Neural cell (in vitro differentiated cells): ENCODE results near the gene GGN. TPM values are rescaled to one million over a fixed set of nuclear protein-coding genes. Genes with fewer than 3 reads are reported as not detected.

Source experiments
- H2AFZ ChIP-seq: fragments of 200-600, 300-800 bp; sonication (generic), shearing (Covaris generic); 2 replicates; pipeline ENCODE4 v1.6.0; 2014; ENCODE audit warnings: low read depth, mild to moderate bottlenecking, antibody characterized with exemption, low read length, moderate library complexity
- H3F3A ChIP-seq: fragments of 200-600 bp; shearing (Covaris generic); 2 replicates; pipeline ENCODE4 v1.6.1; 2016; ENCODE audit warnings: mild to moderate bottlenecking, moderate library complexity, mixed read lengths, antibody characterized with exemption, low read length; ENCODE audit not compliant: insufficient read depth, poor library complexity, severe bottlenecking
- H3K27ac ChIP-seq: fragments of 200-600, 300-800 bp; sonication (generic), shearing (Covaris generic); 2 replicates; pipeline ENCODE4 v1.5.1; 2014; ENCODE audit warnings: mild to moderate bottlenecking, low read length, moderate library complexity
- H3K27me3 ChIP-seq: fragments of 300-800, 200-600 bp; sonication (generic), shearing (Covaris generic); 2 replicates; pipeline ENCODE4 v1.6.0; 2014; ENCODE audit warnings: mild to moderate bottlenecking, low read depth, low read length, moderate library complexity; ENCODE audit not compliant: insufficient read depth
- H3K36me3 ChIP-seq: fragments of 300-800, 200-600 bp; sonication (generic), shearing (Covaris generic); 2 replicates; pipeline ENCODE4 v1.5.1; 2014; ENCODE audit warnings: mild to moderate bottlenecking, antibody characterized with exemption, low read length, moderate library complexity; ENCODE audit not compliant: insufficient read depth
- H3K4me2 ChIP-seq: fragments of 300-800, 200-600 bp; sonication (generic), shearing (Covaris generic); 2 replicates; pipeline ENCODE4 v1.6.0; 2014; ENCODE audit warnings: mild to moderate bottlenecking, low read length
- H3K4me3 ChIP-seq: fragments of 300-800, 200-600 bp; sonication (generic), shearing (Covaris generic); 2 replicates; pipeline ENCODE4 v1.5.1; 2014; ENCODE audit warnings: mild to moderate bottlenecking, low read length, moderate library complexity
- H3K79me2 ChIP-seq: fragments of 200-600 bp; shearing (Covaris generic); replicated peaks from 2 replicates; pipeline ENCODE4 v1.6.0; 2014; ENCODE audit warnings: mild to moderate bottlenecking, low read length, moderate library complexity; ENCODE audit not compliant: insufficient read depth
- H3K9ac ChIP-seq: fragments of 300-800, 200-600 bp; sonication (generic), shearing (Covaris generic); 2 replicates; pipeline ENCODE4 v1.6.1; 2016; ENCODE audit warnings: mild to moderate bottlenecking, low read length, mixed read lengths
- H3K9me2 ChIP-seq: fragments of 200-600 bp; shearing (Covaris generic); 2 replicates; pipeline ENCODE4 v1.6.1; 2016; ENCODE audit warnings: mild to moderate bottlenecking, low read length, mixed read lengths; ENCODE audit not compliant: insufficient read depth
- H3K9me3 ChIP-seq: fragments of 200-600, 300-800 bp; sonication (generic), shearing (Covaris generic); 2 replicates; pipeline ENCODE4 v1.6.1; 2016; ENCODE audit warnings: mild to moderate bottlenecking, mixed run types, low read length, moderate library complexity, mixed read lengths
- H4K20me1 ChIP-seq: fragments of 200-600 bp; shearing (Covaris generic); 2 replicates; pipeline ENCODE4 v1.6.1; 2016; ENCODE audit warnings: mild to moderate bottlenecking, mixed run types; ENCODE audit not compliant: insufficient read depth
- EP300 ChIP-seq: fragments of 450-650 bp; conservative IDR thresholded peaks from 2 replicates; pipeline ENCODE4 v1.6.1; 2014; ENCODE audit warnings: antibody characterized with exemption, mild to moderate bottlenecking, moderate library complexity; ENCODE audit not compliant: poor library complexity, severe bottlenecking
- EZH2 ChIP-seq: fragments of 200-600, 300-800 bp; shearing (Covaris generic), sonication (generic); IDR thresholded peaks from 2 replicates; pipeline ENCODE4 v1.6.1; 2014; ENCODE audit warnings: antibody characterized with exemption, low read length, borderline replicate concordance, mild to moderate bottlenecking; ENCODE audit not compliant: insufficient read depth, poor library complexity, severe bottlenecking
- MXI1 ChIP-seq: fragments of 450-650 bp; conservative IDR thresholded peaks from 2 replicates; pipeline ENCODE4 v1.6.1; 2014; ENCODE audit warnings: antibody characterized with exemption, mild to moderate bottlenecking; ENCODE audit not compliant: poor library complexity, severe bottlenecking
- POLR2AphosphoS5 ChIP-seq: IDR thresholded peaks from 2 replicates; pipeline ENCODE4 v1.6.1; 2012
- RAD21 ChIP-seq: fragments of 450-650 bp; conservative IDR thresholded peaks from 2 replicates; pipeline ENCODE4 v1.6.1; 2014; ENCODE audit warnings: antibody characterized with exemption, mild to moderate bottlenecking, moderate library complexity
- SMC3 ChIP-seq: fragments of 450-650 bp; conservative IDR thresholded peaks from 2 replicates; pipeline ENCODE4 v1.6.1; 2014; ENCODE audit warnings: antibody characterized with exemption, mild to moderate bottlenecking, moderate library complexity; ENCODE audit not compliant: poor library complexity
- TAF1 ChIP-seq: IDR thresholded peaks from 2 replicates; pipeline ENCODE4 v1.6.1; 2012; ENCODE audit warnings: low read depth
- polyA plus RNA-seq: library from polyadenylated mRNA; depleted of rRNA; stranded (reverse); fragments of >200 nt; gene quantifications from 2 replicates; pipeline ENCODE4 v1.2.3, GENCODE V29; 2014
- TF ChIP-seq, protein P1 (sequence below): fragments of 450-650 bp; IDR thresholded peaks from 2 replicates; pipeline ENCODE4 v1.5.1; 2014; ENCODE audit warnings: antibody characterized with exemption, mild to moderate bottlenecking, moderate library complexity; ENCODE audit not compliant: poor library complexity, severe bottlenecking
- TF ChIP-seq, protein P2 (sequence below): IDR thresholded peaks from 2 replicates; pipeline ENCODE4 v1.6.1; 2012; ENCODE audit warnings: borderline replicate concordance

Gene GGN
- polyA plus RNA-seq, 1 donor from 2014 or later, result 0.21 TPM

DNA sequence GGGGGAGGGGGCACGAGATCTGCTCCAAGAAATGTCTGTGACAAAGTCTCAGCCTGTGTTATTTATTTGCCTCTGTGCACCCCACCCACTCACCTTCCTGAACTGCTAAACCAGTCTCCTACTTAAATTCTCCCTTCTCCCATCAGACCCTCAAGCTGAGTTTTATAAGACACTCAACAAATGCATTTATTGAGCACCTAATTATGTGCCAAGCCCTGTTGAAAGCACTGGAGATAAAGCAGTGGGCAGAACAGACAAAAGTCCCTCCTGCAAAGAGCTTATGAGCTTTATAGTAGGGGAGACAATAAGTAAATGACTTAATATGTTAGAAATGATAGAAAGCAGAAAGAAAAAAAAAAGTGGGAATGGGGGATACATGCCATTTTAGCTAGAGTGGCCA lies 11.7 kb upstream of the GGN start:
- H3K9ac ChIP-seq, result no peak overlapping the region
- no peaks in the 10 kb centered on the region for H3K27me3 ChIP-seq
- no peak overlapping the region for H2AFZ ChIP-seq
- H3K9me2 ChIP-seq, result no peaks in the 10 kb centered on the region
- H3K79me2 ChIP-seq, result no peaks in the 10 kb centered on the region
- TF ChIP-seq EZH2 (no peak), RAD21 (no peak), POLR2AphosphoS5 (no peak), SMC3 (no peak), TAF1 (no peak), MXI1 (no peak), EP300 (no peak)
- TF ChIP-seq, protein P1, sequence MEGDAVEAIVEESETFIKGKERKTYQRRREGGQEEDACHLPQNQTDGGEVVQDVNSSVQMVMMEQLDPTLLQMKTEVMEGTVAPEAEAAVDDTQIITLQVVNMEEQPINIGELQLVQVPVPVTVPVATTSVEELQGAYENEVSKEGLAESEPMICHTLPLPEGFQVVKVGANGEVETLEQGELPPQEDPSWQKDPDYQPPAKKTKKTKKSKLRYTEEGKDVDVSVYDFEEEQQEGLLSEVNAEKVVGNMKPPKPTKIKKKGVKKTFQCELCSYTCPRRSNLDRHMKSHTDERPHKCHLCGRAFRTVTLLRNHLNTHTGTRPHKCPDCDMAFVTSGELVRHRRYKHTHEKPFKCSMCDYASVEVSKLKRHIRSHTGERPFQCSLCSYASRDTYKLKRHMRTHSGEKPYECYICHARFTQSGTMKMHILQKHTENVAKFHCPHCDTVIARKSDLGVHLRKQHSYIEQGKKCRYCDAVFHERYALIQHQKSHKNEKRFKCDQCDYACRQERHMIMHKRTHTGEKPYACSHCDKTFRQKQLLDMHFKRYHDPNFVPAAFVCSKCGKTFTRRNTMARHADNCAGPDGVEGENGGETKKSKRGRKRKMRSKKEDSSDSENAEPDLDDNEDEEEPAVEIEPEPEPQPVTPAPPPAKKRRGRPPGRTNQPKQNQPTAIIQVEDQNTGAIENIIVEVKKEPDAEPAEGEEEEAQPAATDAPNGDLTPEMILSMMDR, result no peak
- TF ChIP-seq, protein P2, sequence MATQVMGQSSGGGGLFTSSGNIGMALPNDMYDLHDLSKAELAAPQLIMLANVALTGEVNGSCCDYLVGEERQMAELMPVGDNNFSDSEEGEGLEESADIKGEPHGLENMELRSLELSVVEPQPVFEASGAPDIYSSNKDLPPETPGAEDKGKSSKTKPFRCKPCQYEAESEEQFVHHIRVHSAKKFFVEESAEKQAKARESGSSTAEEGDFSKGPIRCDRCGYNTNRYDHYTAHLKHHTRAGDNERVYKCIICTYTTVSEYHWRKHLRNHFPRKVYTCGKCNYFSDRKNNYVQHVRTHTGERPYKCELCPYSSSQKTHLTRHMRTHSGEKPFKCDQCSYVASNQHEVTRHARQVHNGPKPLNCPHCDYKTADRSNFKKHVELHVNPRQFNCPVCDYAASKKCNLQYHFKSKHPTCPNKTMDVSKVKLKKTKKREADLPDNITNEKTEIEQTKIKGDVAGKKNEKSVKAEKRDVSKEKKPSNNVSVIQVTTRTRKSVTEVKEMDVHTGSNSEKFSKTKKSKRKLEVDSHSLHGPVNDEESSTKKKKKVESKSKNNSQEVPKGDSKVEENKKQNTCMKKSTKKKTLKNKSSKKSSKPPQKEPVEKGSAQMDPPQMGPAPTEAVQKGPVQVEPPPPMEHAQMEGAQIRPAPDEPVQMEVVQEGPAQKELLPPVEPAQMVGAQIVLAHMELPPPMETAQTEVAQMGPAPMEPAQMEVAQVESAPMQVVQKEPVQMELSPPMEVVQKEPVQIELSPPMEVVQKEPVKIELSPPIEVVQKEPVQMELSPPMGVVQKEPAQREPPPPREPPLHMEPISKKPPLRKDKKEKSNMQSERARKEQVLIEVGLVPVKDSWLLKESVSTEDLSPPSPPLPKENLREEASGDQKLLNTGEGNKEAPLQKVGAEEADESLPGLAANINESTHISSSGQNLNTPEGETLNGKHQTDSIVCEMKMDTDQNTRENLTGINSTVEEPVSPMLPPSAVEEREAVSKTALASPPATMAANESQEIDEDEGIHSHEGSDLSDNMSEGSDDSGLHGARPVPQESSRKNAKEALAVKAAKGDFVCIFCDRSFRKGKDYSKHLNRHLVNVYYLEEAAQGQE, result no peak
- H3K36me3 ChIP-seq, result no peaks in the 10 kb centered on the region
- peaks cover 3% of the 10 kb centered on the region for H3F3A ChIP-seq
- H3K4me3 ChIP-seq, result no peak overlapping the region
- H3K4me2 ChIP-seq, result no peak overlapping the region
- H4K20me1 ChIP-seq, result no peaks in the 10 kb centered on the region
- no peaks in the 10 kb centered on the region for H3K9me3 ChIP-seq
- no peak overlapping the region for H3K27ac ChIP-seq

DNA sequence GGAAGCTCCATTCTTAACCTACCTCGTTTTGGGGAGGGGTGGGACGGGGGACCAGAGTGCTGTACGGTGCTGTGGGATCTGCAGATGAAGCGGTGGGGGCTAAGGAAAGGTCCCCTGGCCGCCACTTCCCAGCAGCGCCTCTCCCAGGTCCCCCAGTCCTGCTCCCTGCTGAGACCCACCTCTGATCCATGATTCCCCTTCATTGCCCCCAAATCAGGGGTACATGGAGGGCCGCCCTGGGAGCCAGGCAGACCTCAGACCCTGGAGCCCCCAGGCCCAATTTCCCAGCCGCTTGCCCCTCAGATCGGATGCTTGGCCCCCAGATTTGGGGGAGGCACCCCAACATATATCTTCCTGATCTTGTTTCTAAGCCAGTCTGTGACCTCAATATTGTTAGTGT lies 11.2 kb upstream of the GGN start:
- no peak overlapping the region for H2AFZ ChIP-seq
- H3K4me2 ChIP-seq, result no peak overlapping the region
- H3F3A ChIP-seq, result peaks cover 3% of the 10 kb centered on the region
- no peaks in the 10 kb centered on the region for H3K27me3 ChIP-seq
- no peaks in the 10 kb centered on the region for H4K20me1 ChIP-seq
- H3K9me3 ChIP-seq, result no peaks in the 10 kb centered on the region
- no peaks in the 10 kb centered on the region for H3K36me3 ChIP-seq
- no peak overlapping the region for H3K4me3 ChIP-seq
- H3K9ac ChIP-seq, result no peak overlapping the region
- no peaks in the 10 kb centered on the region for H3K79me2 ChIP-seq
- H3K9me2 ChIP-seq, result no peaks in the 10 kb centered on the region
- TF ChIP-seq, protein P2, result no peak
- TF ChIP-seq MXI1, result no peak
- no peak for TF ChIP-seq TAF1
- TF ChIP-seq SMC3, result no peak
- TF ChIP-seq EZH2, result no peak
- TF ChIP-seq, protein P1, result no peak
- TF ChIP-seq EP300, result no peak
- no peak for TF ChIP-seq RAD21
- no peak overlapping the region for H3K27ac ChIP-seq
